CD14-positive monocyte (primary cell): ENCODE results near the gene URB1. TPM values are rescaled to one million over a fixed set of nuclear protein-coding genes. Genes with fewer than 3 reads are reported as not detected.
A peak's percentile ranks its signal among the peaks of the same experiment; 100 is the strongest.

Source experiments
- DNase-seq, 3 donors: peaks; one replicate each; pipeline ENCODE4 v3.0.0-alpha.2; 2011 to 2022
- H2AFZ ChIP-seq: 2 replicates; pipeline ENCODE4 v1.6.0; 2012; ENCODE audit warnings: mild to moderate bottlenecking, low read depth, low read length, inconsistent platforms; ENCODE audit not compliant: insufficient read depth, poor library complexity, severe bottlenecking
- H3K27ac ChIP-seq, 2 donors: 1 replicate in 1 of 2; 2 replicates in 1 of 2; pipeline ENCODE4 v1.5.1; 2012 to 2013; ENCODE audit warnings: low read length in 2 of 2, control low read depth in 1 of 2, inconsistent platforms in 1 of 2, low read depth in 1 of 2, mild to moderate bottlenecking in 1 of 2
- H3K27me3 ChIP-seq, 2 donors: one replicate each; pipeline versions ENCODE4 v1.6.0 to v1.6.1; 2011 to 2013; ENCODE audit warnings: low read length in 2 of 2; ENCODE audit not compliant: control insufficient read depth in 2 of 2, insufficient read depth in 2 of 2
- H3K36me3 ChIP-seq, 2 donors: replicated peaks in 1 of 2; 1 replicate in 1 of 2; 2 replicates in 1 of 2; pipeline versions ENCODE4 v1.5.1 to v1.6.1; 2012 to 2013; ENCODE audit warnings: low read length in 2 of 2, control low read depth in 1 of 2, inconsistent platforms in 1 of 2, mild to moderate bottlenecking in 1 of 2; ENCODE audit not compliant: insufficient read depth in 2 of 2, control insufficient read depth in 1 of 2
- H3K4me1 ChIP-seq, 2 donors: 1 replicate in 1 of 2; 2 replicates in 1 of 2; pipeline versions ENCODE4 v1.5.1 to v1.6.1; 2012 to 2013; ENCODE audit warnings: low read length in 2 of 2, control low read depth in 1 of 2, inconsistent platforms in 1 of 2, mild to moderate bottlenecking in 1 of 2, moderate library complexity in 1 of 2; ENCODE audit not compliant: insufficient read depth in 2 of 2, control insufficient read depth in 1 of 2
- H3K4me2 ChIP-seq: replicated peaks from 2 replicates; pipeline ENCODE3; 2012; ENCODE audit warnings: low read length, moderate library complexity, mild to moderate bottlenecking; ENCODE audit not compliant: poor library complexity, severe bottlenecking; ENCODE audit errors: extremely low read depth
- H3K4me3 ChIP-seq, 3 experiments: fragments of 200-600 bp in 1 of 3; sonication (generic) in 1 of 3; replicated peaks in 1 of 3; 1 replicate in 2 of 3; 2 replicates in 1 of 3; pipeline ENCODE4 v1.5.1; 2011 to 2013; ENCODE audit warnings: low read length in 3 of 3, mild to moderate bottlenecking in 3 of 3, control low read depth in 2 of 3, low read depth in 2 of 3, inconsistent platforms in 1 of 3, moderate library complexity in 1 of 3
- H3K79me2 ChIP-seq: 2 replicates; pipeline ENCODE4 v1.6.0; 2012; ENCODE audit warnings: mild to moderate bottlenecking, control low read depth, inconsistent platforms, low read length, moderate library complexity; ENCODE audit not compliant: insufficient read depth
- H3K9ac ChIP-seq: 2 replicates; pipeline ENCODE4 v1.6.0; 2017; ENCODE audit warnings: low read length, mild to moderate bottlenecking; ENCODE audit not compliant: insufficient read depth, poor library complexity, severe bottlenecking
- H3K9me3 ChIP-seq, 2 donors: replicated peaks in 1 of 2; 1 replicate in 1 of 2; 2 replicates in 1 of 2; pipeline versions ENCODE4 v1.5.1 to v1.6.1; 2012 to 2013; ENCODE audit warnings: low read length in 2 of 2, control low read depth in 1 of 2; ENCODE audit not compliant: control insufficient read depth in 1 of 2, insufficient read depth in 1 of 2
- H4K20me1 ChIP-seq: 2 replicates; pipeline ENCODE4 v1.6.0; 2012; ENCODE audit warnings: mild to moderate bottlenecking, low read length, control low read depth, moderate library complexity; ENCODE audit not compliant: insufficient read depth
- H3K27ac Mint-ChIP-seq, 7 donors: one replicate each; pipeline ENCODE4 v1.8.0; 2020; ENCODE audit warnings: mild to moderate bottlenecking in 7 of 7, mixed read lengths in 7 of 7, moderate library complexity in 6 of 7, inconsistent platforms in 2 of 7
- H3K27me3 Mint-ChIP-seq, 3 donors: one replicate each; pipeline ENCODE4 v1.8.0; 2021 to 2022; ENCODE audit warnings: low read depth in 3 of 3, mild to moderate bottlenecking in 3 of 3, mixed read lengths in 3 of 3, moderate library complexity in 3 of 3, inconsistent platforms in 1 of 3
- H3K36me3 Mint-ChIP-seq, 2 donors: one replicate each; pipeline ENCODE4 v1.8.0; 2020; ENCODE audit warnings: mixed read lengths in 2 of 2, inconsistent platforms in 1 of 2, mild to moderate bottlenecking in 1 of 2
- H3K4me1 Mint-ChIP-seq: one replicate; pipeline ENCODE4 v1.8.0; 2020; ENCODE audit warnings: mild to moderate bottlenecking, mixed read lengths
- H3K4me3 Mint-ChIP-seq, 2 donors: one replicate each; pipeline ENCODE4 v1.8.0; 2020; ENCODE audit warnings: mild to moderate bottlenecking in 2 of 2, mixed read lengths in 2 of 2, moderate library complexity in 1 of 2
- H3K9me3 Mint-ChIP-seq, 7 donors: one replicate each; pipeline ENCODE4 v1.8.0; 2020 to 2022; ENCODE audit warnings: mixed read lengths in 7 of 7, mild to moderate bottlenecking in 6 of 7, moderate library complexity in 6 of 7, inconsistent platforms in 2 of 7
- CTCF ChIP-seq: fragments of 200-600 bp; IDR thresholded peaks from one replicate; pipeline ENCODE4 v1.8.0; 2022; ENCODE audit warnings: antibody characterized with exemption, mild to moderate bottlenecking
- WGBS: methylation state at CpG from one replicate; pipeline ENCODE4 v1.1.5; 2013; ENCODE audit warnings: missing lambda C conversion rate; ENCODE audit not compliant: insufficient coverage; 5-methylcytosine and 5-hydroxymethylcytosine counted together
- intact Hi-C, 2 donors: fragments of 100-400 bp; cut with micrococcal nuclease; formaldehyde crosslinking; loops; one replicate each; pipeline versions ENCODE4 v1.15.0 to v1.15.1; 2023
- polyA plus RNA-seq, 3 donors: library from polyadenylated mRNA; depleted of rRNA in 1 of 3; unstranded in 2 of 3; stranded (reverse) in 1 of 3; fragments of 300-500 nt in 2 of 3; fragments of >200 nt in 1 of 3; fragmentation: Illumina TruSeq in 2 of 3; gene quantifications; 1 replicate in 2 of 3; 2 replicates in 1 of 3; pipeline ENCODE4 v1.2.3, GENCODE V29; 2012 to 2021

Gene URB1
- polyA plus RNA-seq, 3 donors = 0.25 to 2.4 (median 0.47) TPM

- peak overlapping the region; percentile 81 for H3K9ac ChIP-seq
- WGBS = 71% methylated on average over 3 of the region's 9 CpGs
- H3K4me1 Mint-ChIP-seq = peaks cover 25% of the 10 kb centered on the region
These were observed 827 bp upstream of the URB1 start for GRCh38 chr21:32393677-32394001.

GRCh38 chr21:32392299-32392879 lies 423 bp downstream of the URB1 start:
- Histone ChIP-seq H3K27ac (peak overlapping the region in 1 of 2 donors; percentile 91), H3K36me3 (peaks cover 3 to 4% of the 10 kb centered on the region in 2 donors), H3K79me2 (peaks cover 45% of the 10 kb centered on the region), H3K9ac (peak overlapping the region; percentile 81), H3K9me3 (no peaks in the 10 kb centered on the region), H3K4me3 (peak overlapping the region; percentile 58 to 97 (median 83)), H4K20me1 (peaks cover 4% of the 10 kb centered on the region), H3K27me3 (no peaks in the 10 kb centered on the region), H2AFZ (peak overlapping the region; percentile 96), H3K4me1 (peaks cover 17 to 21% of the 10 kb centered on the region in 2 donors), H3K4me2 (peak overlapping the region; percentile 98)
- peak overlapping the region in 2 of 7 donors; percentile 94 to 95 for H3K27ac Mint-ChIP-seq
- peaks cover 0 to 9% (median 2%) of the 10 kb centered on the region in 7 donors for H3K9me3 Mint-ChIP-seq
- peaks cover 0 to 7% of the 10 kb centered on the region in 2 donors for H3K36me3 Mint-ChIP-seq
- H3K27me3 Mint-ChIP-seq = peaks cover 0 to 6% (median 4%) of the 10 kb centered on the region in 3 donors
- peak overlapping the region; percentile 90 to 91 for H3K4me3 Mint-ChIP-seq
- WGBS = under 1% methylated on average over 28 of the region's 32 CpGs
- H3K4me1 Mint-ChIP-seq = peaks cover 26% of the 10 kb centered on the region
- no peak for TF ChIP-seq CTCF
- no peak for DNase-seq
- intact Hi-C loops = loop anchor here (5.0 to 10.0 kb wide), 4 partner anchors 115 to 1250 kb away; partner anchors contain the start of genes MIS18A (in 2 of the 2), CRYZL1 (in 1 of the 2), ITSN1 (in 1 of the 2) and SCAF4 (in 1 of the 2)

More at GRCh38 chr21:32393677-32394001, 827 bp upstream of the URB1 start:
- DNase-seq = peak in 1 of 3 donors; percentile 77
- Mint-ChIP-seq H3K9me3 (peaks cover 0 to 9% (median 2%) of the 10 kb centered on the region in 7 donors), H3K27me3 (peaks cover 0 to 6% (median 4%) of the 10 kb centered on the region in 3 donors), H3K4me3 (peak overlapping the region; percentile 90 to 91), H3K36me3 (peaks cover 0 to 2% of the 10 kb centered on the region in 2 donors), H3K27ac (peak overlapping the region; percentile 85 to 95 (median 95))
- TF ChIP-seq CTCF = no peak
- H3K27me3 ChIP-seq = peaks cover 0 to 3% of the 10 kb centered on the region in 2 donors
- no peaks in the 10 kb centered on the region for H3K9me3 ChIP-seq
- peak overlapping the region; percentile 85 to 91 for H3K27ac ChIP-seq
- peak overlapping the region; percentile 98 for H3K4me2 ChIP-seq
- peaks cover under 1 to 3% of the 10 kb centered on the region in 2 donors for H3K36me3 ChIP-seq
- peaks cover 4% of the 10 kb centered on the region for H4K20me1 ChIP-seq
- H3K4me3 ChIP-seq = peak overlapping the region; percentile 58 to 97 (median 83)
- peaks cover 33% of the 10 kb centered on the region for H3K79me2 ChIP-seq
- intact Hi-C loops = loop anchor here (5.0 to 10.0 kb wide), 4 partner anchors 116 to 1249 kb away; partner anchors contain the start of genes MIS18A (in 2 of the 2), CRYZL1 (in 1 of the 2), ITSN1 (in 1 of the 2) and SCAF4 (in 1 of the 2)
- H2AFZ ChIP-seq = peak overlapping the region; percentile 96
- peaks cover 17 to 21% of the 10 kb centered on the region in 2 donors for H3K4me1 ChIP-seq
